HG03457 (cell line): ENCODE data around the gene ADK.
"Not testable (repeated sequence)": the region's sequence is repeated elsewhere in the genome, so short reads cannot be mapped to it uniquely, and the experiment has no call there.

Source experiments
- ATAC-seq: cut with Tn5 transposase; IDR thresholded peaks from one replicate; pipeline ENCODE4 v1.9.1; 2021; ENCODE audit warnings: moderate number of reproducible peaks; ENCODE audit not compliant: unreplicated experiment

The ADK gene

GRCh38 chr10:74415146-74415839 lies 264.3 kb downstream of the ADK start:
- no peak for ATAC-seq

- no peak for ATAC-seq
Observed at GRCh38 chr10:74417397-74417796, 266.4 kb downstream of the ADK start.

- ATAC-seq: no peak
Observed at GRCh38 chr10:74418285-74418872, 267.4 kb downstream of the ADK start.

GRCh38 chr10:74419491-74419951 lies 268.5 kb downstream of the ADK start:
- ATAC-seq: no peak

- ATAC-seq: no peak
Observed at GRCh38 chr10:74419958-74420375, 268.9 kb downstream of the ADK start.

- ATAC-seq: no peak
Observed at GRCh38 chr10:74424565-74424964, 273.5 kb downstream of the ADK start.

GRCh38 chr10:74425456-74426001 lies 274.5 kb downstream of the ADK start:
- ATAC-seq: no peak

GRCh38 chr10:74431816-74432215 lies 280.8 kb downstream of the ADK start:
- ATAC-seq: no peak

GRCh38 chr10:74432841-74433594 lies 282.0 kb downstream of the ADK start:
- ATAC-seq: no peak

GRCh38 chr10:74433595-74433956 lies 282.6 kb downstream of the ADK start:
- ATAC-seq: no peak

- ATAC-seq: no peak
Observed at GRCh38 chr10:74433993-74434392, 283.0 kb downstream of the ADK start.

GRCh38 chr10:74434547-74434946 lies 283.5 kb downstream of the ADK start:
- ATAC-seq: no peak

GRCh38 chr10:74436523-74437170 lies 285.6 kb downstream of the ADK start:
- no peak for ATAC-seq

GRCh38 chr10:74437822-74438221 lies 286.8 kb downstream of the ADK start:
- no peak for ATAC-seq

- ATAC-seq: no peak
Observed at GRCh38 chr10:74439213-74439612, 288.2 kb downstream of the ADK start.

GRCh38 chr10:74445493-74445892 lies 294.5 kb downstream of the ADK start:
- no peak for ATAC-seq

GRCh38 chr10:74450602-74451001 lies 299.6 kb downstream of the ADK start:
- no peak for ATAC-seq

GRCh38 chr10:74451127-74451829 lies 300.3 kb downstream of the ADK start:
- no peak for ATAC-seq

GRCh38 chr10:74453169-74453568 lies 302.1 kb downstream of the ADK start:
- no peak for ATAC-seq

GRCh38 chr10:74457478-74457877 lies 306.5 kb downstream of the ADK start:
- ATAC-seq: not testable (repeated sequence)

- no peak for ATAC-seq
Observed at GRCh38 chr10:74460812-74461211, 309.8 kb downstream of the ADK start.
